Neural progenitor cell (in vitro differentiated cells): ENCODE data around the gene AARS2.

Source experiments
- EZH2 ChIP-seq: fragments of 200-600 bp; sonication (generic); IDR thresholded peaks from 2 replicates; pipeline ENCODE4 v1.6.1; 2017; ENCODE audit warnings: antibody characterized with exemption, mild to moderate bottlenecking, moderate library complexity
- EZH2phosphoT487 ChIP-seq: fragments of 200-600 bp; sonication (generic); IDR thresholded peaks from 2 replicates; pipeline ENCODE4 v1.6.1; 2017; ENCODE audit warnings: antibody characterized with exemption
- TF ChIP-seq, protein P1 (sequence below): fragments of 200-600 bp; sonication (generic); IDR thresholded peaks from 2 replicates; pipeline ENCODE4 v1.5.1; 2017; ENCODE audit warnings: antibody characterized with exemption, mild to moderate bottlenecking

GRCh38 chr6:44329858-44330257, 16.7 kb upstream of the AARS2 start:
- TF ChIP-seq, protein P1, sequence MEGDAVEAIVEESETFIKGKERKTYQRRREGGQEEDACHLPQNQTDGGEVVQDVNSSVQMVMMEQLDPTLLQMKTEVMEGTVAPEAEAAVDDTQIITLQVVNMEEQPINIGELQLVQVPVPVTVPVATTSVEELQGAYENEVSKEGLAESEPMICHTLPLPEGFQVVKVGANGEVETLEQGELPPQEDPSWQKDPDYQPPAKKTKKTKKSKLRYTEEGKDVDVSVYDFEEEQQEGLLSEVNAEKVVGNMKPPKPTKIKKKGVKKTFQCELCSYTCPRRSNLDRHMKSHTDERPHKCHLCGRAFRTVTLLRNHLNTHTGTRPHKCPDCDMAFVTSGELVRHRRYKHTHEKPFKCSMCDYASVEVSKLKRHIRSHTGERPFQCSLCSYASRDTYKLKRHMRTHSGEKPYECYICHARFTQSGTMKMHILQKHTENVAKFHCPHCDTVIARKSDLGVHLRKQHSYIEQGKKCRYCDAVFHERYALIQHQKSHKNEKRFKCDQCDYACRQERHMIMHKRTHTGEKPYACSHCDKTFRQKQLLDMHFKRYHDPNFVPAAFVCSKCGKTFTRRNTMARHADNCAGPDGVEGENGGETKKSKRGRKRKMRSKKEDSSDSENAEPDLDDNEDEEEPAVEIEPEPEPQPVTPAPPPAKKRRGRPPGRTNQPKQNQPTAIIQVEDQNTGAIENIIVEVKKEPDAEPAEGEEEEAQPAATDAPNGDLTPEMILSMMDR = no peak
- TF ChIP-seq EZH2 (no peak), EZH2phosphoT487 (no peak)
